Retina (tissue), 1 donor: ENCODE data around the gene MDM1.
A peak's percentile ranks its signal among the peaks of the same experiment; 100 is the strongest.

Experiments used
- DNase-seq: peaks from one replicate; pipeline ENCODE4 v3.0.0-alpha.2; 2016

Gene MDM1

GRCh38 chr12:68269779-68270178 lies 62.4 kb downstream of the MDM1 start:
- DNase-seq = no peak

- DNase-seq = no peak
Measured at GRCh38 chr12:68268967-68269366, 63.2 kb downstream of the MDM1 start.

- no peak for DNase-seq
Measured at GRCh38 chr12:68267892-68268396, 64.2 kb downstream of the MDM1 start.

GRCh38 chr12:68264857-68265256 lies 67.3 kb downstream of the MDM1 start:
- no peak for DNase-seq

GRCh38 chr12:68264158-68264855 lies 67.9 kb downstream of the MDM1 start:
- no peak for DNase-seq

- DNase-seq = no peak
Measured at GRCh38 chr12:68263366-68263765, 68.8 kb downstream of the MDM1 start.

GRCh38 chr12:68261896-68262295 lies 70.3 kb downstream of the MDM1 start:
- DNase-seq = no peak

- no peak for DNase-seq
Measured at GRCh38 chr12:68260153-68260552, 72.0 kb downstream of the MDM1 start.

- DNase-seq = no peak
Measured at GRCh38 chr12:68259318-68259940, 72.7 kb downstream of the MDM1 start.

GRCh38 chr12:68253504-68253903 lies 78.7 kb downstream of the MDM1 start, which contains the start of gene IL22:
Gene IL22, minus strand, starts transcription at chr12:68253604. Its CDS starts 156 bp downstream, at chr12:68253448.
- DNase-seq = no peak

- DNase-seq = no peak
Measured at GRCh38 chr12:68252077-68252476, 80.1 kb downstream of the MDM1 start.

- no peak for DNase-seq
Measured at GRCh38 chr12:68250454-68250853, 81.7 kb downstream of the MDM1 start.

- DNase-seq = no peak
Measured at GRCh38 chr12:68247785-68248184, 84.4 kb downstream of the MDM1 start.

GRCh38 chr12:68246350-68246749 lies 85.8 kb downstream of the MDM1 start:
- DNase-seq = no peak

GRCh38 chr12:68245180-68246021 lies 86.8 kb downstream of the MDM1 start:
- DNase-seq = peak; percentile 28
